ENCODE results near the gene EID3. TPM values are rescaled to one million over a fixed set of nuclear protein-coding genes. Genes with fewer than 3 reads are reported as not detected.

EID3 gene
- total RNA-seq, 1 donor from 2014 or later: 9.0 TPM

- intact Hi-C loops (cut with micrococcal nuclease): no loop called here
These were observed 49.8 kb downstream of the EID3 start for GRCh38 chr12:104353012-104353981.

GRCh38 chr12:104354167-104354867 lies 50.8 kb downstream of the EID3 start:
- intact Hi-C loops (cut with micrococcal nuclease): no loop called here

Other genes with a start within 250 kb of the EID3 start
- gene HCFC2, start 239.2 kb upstream of the EID3 start, total RNA-seq: 14.2 and 15.2 TPM in 2 replicates
- 25.6 and 26.7 TPM in 2 replicates for gene NFYB, start 165.5 kb upstream of the EID3 start, total RNA-seq
- gene TXNRD1, start 88.0 kb upstream of the EID3 start, total RNA-seq: 97.4 and 108 TPM in 2 replicates
- gene CHST11, start 153.2 kb downstream of the EID3 start, total RNA-seq: 71.4 and 75.5 TPM in 2 replicates

Measured in T-helper 2 cell treated with Interferon-gamma antibody and Interleukin-4, amounts not matched to agents 100 ng/mL and 5 ng/mL, for 36 hours (primary cell).